GM20000 (cell line): ENCODE data around the gene RPL19.

Experiments
- DNase-seq: peaks from one replicate; pipeline ENCODE4 v3.0.0; 2012; ENCODE audit warnings: low spot score
- TF ChIP-seq, protein P1 (sequence below): IDR thresholded peaks from 2 replicates; pipeline ENCODE4 v1.5.1; 2012; ENCODE audit warnings: mild to moderate bottlenecking, control low read depth; ENCODE audit errors: extremely low read depth, missing control alignments

The RPL19 gene

DNA sequence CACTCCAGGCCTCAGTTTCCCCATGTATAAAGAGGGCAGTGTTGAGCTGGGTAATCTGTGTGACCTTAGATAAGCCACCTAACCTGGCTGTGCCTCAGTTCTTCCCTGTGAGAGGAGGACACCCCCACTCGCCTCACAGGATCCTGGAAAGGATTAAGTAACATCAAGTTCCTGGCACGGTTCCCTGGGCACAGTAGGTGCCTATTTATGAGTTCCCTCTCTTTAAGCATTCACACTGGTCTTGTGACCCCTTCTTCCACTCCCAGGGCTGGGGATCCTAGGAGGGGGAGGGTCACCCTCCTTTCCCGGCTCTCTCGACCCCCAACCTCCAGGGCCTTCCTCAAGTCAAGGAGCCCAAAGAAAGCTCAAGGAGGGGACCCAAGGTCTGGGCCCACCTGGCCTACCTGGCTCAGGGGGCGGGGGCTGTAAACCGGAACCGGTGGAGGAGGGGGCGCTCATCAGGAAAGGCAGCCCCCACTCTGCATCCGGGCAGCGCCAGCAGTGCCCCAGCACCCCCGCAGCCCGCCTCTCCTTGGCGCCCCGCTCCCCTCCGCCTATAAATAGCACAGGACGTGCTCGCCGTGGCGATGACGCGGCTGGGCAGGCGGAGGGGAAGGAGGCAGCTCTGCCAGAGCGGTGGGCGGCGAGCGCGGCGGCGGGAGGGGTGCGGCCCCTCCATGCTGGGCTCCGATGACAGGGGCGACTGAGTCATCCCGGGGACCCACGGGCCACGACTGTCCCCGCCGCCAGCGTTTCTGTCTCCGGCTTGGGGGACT, 9.4 kb downstream of the RPL19 start:
- DNase-seq: peak; percentile 52
- TF ChIP-seq, protein P1, sequence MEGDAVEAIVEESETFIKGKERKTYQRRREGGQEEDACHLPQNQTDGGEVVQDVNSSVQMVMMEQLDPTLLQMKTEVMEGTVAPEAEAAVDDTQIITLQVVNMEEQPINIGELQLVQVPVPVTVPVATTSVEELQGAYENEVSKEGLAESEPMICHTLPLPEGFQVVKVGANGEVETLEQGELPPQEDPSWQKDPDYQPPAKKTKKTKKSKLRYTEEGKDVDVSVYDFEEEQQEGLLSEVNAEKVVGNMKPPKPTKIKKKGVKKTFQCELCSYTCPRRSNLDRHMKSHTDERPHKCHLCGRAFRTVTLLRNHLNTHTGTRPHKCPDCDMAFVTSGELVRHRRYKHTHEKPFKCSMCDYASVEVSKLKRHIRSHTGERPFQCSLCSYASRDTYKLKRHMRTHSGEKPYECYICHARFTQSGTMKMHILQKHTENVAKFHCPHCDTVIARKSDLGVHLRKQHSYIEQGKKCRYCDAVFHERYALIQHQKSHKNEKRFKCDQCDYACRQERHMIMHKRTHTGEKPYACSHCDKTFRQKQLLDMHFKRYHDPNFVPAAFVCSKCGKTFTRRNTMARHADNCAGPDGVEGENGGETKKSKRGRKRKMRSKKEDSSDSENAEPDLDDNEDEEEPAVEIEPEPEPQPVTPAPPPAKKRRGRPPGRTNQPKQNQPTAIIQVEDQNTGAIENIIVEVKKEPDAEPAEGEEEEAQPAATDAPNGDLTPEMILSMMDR: no peak

DNA sequence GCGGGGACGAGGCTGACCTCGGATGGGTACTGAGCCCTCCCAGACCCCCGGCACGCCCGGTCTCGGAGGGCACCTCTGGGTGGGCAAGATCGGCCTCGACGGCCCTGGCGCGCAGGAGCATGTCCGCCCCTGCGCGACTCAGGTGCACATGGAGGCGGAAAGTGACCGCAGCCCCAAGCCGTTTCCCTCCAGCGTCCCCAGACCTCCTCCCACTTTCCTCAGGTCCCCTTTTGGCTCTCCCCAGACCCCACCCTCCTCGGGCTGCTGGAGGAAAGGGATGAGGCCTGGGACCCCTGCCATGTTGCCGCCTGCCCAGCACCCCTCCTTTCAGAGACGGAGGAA, 10.0 kb downstream of the RPL19 start:
- no peak for DNase-seq
- TF ChIP-seq, protein P1: no peak

DNA sequence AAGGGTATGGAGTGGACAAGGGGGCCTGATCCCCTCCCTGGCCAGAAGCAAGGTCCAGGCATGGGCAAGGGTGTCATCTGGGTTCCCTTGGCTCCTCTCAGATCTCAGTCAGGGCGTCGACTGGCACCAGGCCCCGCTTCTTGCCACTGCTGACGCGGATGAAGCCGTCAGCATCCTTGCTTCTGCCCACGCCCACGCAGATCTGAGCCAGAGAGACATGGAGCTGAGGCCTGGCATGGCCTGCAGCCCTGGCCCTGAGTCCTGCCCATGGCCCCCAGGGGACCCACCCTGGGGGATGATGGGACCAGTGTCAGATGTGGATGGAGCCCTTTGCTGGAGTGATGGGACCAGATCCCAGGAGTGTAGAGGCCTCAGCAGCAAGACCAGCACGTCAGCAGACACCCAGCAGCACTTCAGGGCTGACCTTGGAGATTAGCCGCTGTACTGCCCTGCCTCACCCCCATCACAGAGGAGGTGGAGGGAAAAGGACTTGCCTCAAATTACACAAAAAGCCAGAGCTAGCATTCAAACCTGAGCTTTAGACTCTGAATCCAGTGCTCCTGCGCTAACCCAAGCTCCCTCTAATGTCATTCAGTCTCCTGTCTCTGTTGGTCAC, 12.2 kb downstream of the RPL19 start:
- no peak for DNase-seq

DNA sequence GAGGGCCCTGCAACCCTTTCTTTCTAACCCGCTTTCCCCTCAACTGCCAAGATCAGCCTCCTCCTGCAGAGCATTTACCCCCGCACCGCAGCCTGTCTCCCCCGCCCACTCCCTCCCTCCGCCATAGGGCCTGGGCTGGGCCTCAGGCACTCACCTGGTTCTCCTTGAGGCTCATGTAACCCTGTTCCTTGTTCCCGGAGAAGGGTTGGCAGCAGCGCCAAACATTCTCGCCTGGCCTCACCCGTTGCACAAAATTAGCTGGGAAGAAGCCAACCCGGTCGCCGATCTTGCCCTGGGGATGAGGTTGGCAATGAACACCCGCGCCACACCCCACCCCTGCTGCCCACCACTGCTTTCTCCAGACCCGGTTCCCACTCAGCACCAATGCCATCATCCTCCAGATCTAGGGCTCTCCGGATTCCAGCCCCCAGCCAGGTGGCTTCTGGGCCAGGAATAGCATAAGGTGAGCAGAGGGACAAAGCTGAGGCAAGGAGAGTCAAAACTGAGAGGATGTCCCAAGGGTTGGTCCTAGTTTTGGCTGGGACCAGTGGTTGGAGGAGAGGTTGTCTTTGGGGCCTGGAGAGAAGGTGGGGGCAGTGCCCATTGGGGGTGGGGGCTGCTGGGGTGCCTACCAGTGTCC, 12.9 kb downstream of the RPL19 start:
- no peak for DNase-seq

More for the DNA sequence above, 12.2 kb downstream of the RPL19 start:
- TF ChIP-seq, protein P1: no peak

DNA sequence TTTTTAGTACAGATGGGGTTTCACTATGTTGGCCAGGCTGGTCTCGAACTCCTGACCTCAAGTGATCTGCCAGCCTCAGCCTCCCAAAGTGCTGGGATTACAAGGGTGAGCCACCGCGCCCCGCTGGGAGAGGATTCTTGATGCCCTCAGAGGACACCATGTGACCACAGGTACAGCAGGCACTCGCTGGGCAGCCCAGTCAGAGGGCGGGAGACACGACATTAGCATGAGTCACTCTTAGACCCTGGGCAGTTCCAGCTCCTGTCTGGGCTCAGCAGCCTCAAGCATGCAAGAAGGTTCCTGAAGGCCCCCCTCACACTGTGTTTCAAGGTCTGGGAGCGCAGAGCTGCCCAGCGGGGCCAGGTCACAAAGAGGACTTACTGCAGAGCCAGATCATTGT, 13.8 kb downstream of the RPL19 start:
- no peak for DNase-seq
- TF ChIP-seq, protein P1: no peak

More for the DNA sequence above, 12.9 kb downstream of the RPL19 start:
- TF ChIP-seq, protein P1: no peak

DNA sequence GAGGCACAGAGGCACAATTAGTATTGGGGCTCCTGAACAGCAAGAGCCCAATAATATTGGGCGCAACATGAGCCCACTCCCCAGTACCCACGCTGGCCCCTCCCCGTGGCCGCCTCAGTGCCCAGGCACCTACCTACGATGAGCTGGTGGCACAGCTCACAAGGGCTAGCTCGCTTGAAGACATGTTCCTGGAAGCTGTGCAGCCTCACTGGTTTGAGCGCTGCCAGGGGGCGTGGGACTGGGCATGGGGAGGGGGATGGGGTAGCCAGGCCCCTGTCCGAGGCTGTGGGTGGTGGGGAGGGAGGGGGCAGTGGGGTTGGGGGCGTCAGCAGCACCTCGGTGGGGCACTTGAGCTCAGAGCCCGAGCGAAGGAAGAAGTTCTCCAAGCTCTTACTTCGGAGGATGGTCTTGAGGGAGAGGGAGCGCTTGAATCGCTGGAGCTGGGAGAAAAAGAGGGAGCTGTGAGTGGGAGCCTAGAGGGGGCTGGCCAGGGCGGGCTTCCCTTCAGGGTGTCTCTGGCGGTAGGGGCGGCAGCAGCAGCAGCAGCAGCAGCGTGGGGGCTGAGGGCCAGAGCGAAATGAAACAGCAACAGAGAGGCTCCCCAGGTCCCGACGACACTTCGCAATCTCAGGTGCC, 17.8 kb downstream of the RPL19 start:
- TF ChIP-seq, protein P1: no peak
- no peak for DNase-seq

DNA sequence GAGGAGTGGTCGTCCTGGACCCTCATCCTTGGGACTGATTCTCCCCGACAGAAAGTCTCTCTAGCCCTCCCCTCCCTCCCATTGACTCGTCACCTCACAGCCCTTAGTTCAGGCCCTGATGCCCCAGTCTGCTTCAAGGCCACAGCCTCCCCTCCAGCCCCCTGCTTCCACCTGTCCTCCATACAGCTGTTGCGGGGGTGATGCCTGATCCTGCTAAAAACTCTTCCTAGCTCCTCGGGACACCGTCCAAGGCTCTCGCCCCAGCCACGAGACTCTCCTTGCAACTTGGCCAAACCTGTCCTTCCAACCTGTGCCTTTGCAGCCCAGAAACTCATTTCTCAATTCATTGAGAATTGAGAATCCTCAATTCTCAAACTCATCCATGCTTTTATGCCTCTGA, 18.8 kb downstream of the RPL19 start:
- TF ChIP-seq, protein P1: no peak
- no peak for DNase-seq
